HepG2 (cell line): Measurements from ENCODE around the gene ATP5MK. TPM values are rescaled to one million over a fixed set of nuclear protein-coding genes. Genes with fewer than 3 reads are reported as not detected.

Experiments
- ERF ChIP-seq: IDR thresholded peaks from 2 replicates; pipeline ENCODE4 v1.6.1; 2018; ENCODE audit warnings: missing biosample characterization, missing genetic modification reagents
- GTF2F1 ChIP-seq: fragments of 150-350 bp; IDR thresholded peaks from 2 replicates; pipeline ENCODE4 v1.6.1; 2014; ENCODE audit warnings: low read length
- GZF1 ChIP-seq: sonication (generic); formaldehyde crosslinking; IDR thresholded peaks from 2 replicates; pipeline ENCODE4 v1.5.1; 2020; ENCODE audit warnings: mild to moderate bottlenecking, missing genetic modification reagents
- HMGA1 ChIP-seq: sonication (generic); formaldehyde crosslinking; conservative IDR thresholded peaks from 2 replicates; pipeline ENCODE4 v1.4.0; 2020; ENCODE audit warnings: missing genetic modification reagents
- IRF9 ChIP-seq: sonication (generic); formaldehyde crosslinking; IDR thresholded peaks from 2 replicates; pipeline ENCODE4 v1.8.0; 2022; ENCODE audit warnings: missing genetic modification reagents, mild to moderate bottlenecking, borderline replicate concordance
- ISL2 ChIP-seq: sonication (generic); formaldehyde crosslinking; IDR thresholded peaks from 2 replicates; pipeline ENCODE4 v1.5.0; 2020; ENCODE audit warnings: missing genetic modification reagents
- KAT7 ChIP-seq: IDR thresholded peaks from 2 replicates; pipeline ENCODE4 v1.6.1; 2018; ENCODE audit warnings: borderline replicate concordance, missing compliant biosample characterization
- KLF16 ChIP-seq, 2 experiments: sonication (generic) in 1 of 2; formaldehyde crosslinking in 1 of 2; IDR thresholded peaks; 2 replicates each; pipeline versions ENCODE4 v1.6.1 to v1.8.0; 2016 to 2023; ENCODE audit warnings: missing genetic modification reagents in 2 of 2, missing compliant biosample characterization in 1 of 2
- MATR3 ChIP-seq: sonication (generic); formaldehyde crosslinking; IDR thresholded peaks from 2 replicates; pipeline ENCODE4 v1.4.0; 2020; ENCODE audit warnings: missing genetic modification reagents
- NFKBIZ ChIP-seq: IDR thresholded peaks from 2 replicates; pipeline ENCODE4 v1.6.1; 2018; ENCODE audit warnings: missing genetic modification reagents, missing compliant biosample characterization
- NR2F2 ChIP-seq: IDR thresholded peaks from 2 replicates; pipeline ENCODE4 v1.6.1; 2012; ENCODE audit warnings: low read depth, inconsistent platforms, borderline replicate concordance
- POLR2AphosphoS2 ChIP-seq: IDR thresholded peaks from 2 replicates; pipeline ENCODE4 v1.6.1; 2011; ENCODE audit warnings: low read depth, low read length, improper control_type of control experiment
- REXO4 ChIP-seq: sonication (generic); formaldehyde crosslinking; IDR thresholded peaks from 2 replicates; pipeline ENCODE4 v1.8.0; 2022; ENCODE audit warnings: missing genetic modification reagents, mild to moderate bottlenecking, borderline replicate concordance
- SAFB2 ChIP-seq: sonication (generic); formaldehyde crosslinking; IDR thresholded peaks from 2 replicates; pipeline ENCODE4 v1.5.1; 2020; ENCODE audit warnings: missing genetic modification reagents, low read depth, mild to moderate bottlenecking, borderline replicate concordance
- SMAD9 ChIP-seq: sonication (generic); formaldehyde crosslinking; IDR thresholded peaks from 2 replicates; pipeline ENCODE4 v1.5.1; 2020; ENCODE audit warnings: mild to moderate bottlenecking, missing genetic modification reagents
- SNAPC2 ChIP-seq: sonication (generic); formaldehyde crosslinking; IDR thresholded peaks from 2 replicates; pipeline ENCODE4 v1.8.1; 2022; ENCODE audit warnings: mild to moderate bottlenecking, missing genetic modification reagents
- THYN1 ChIP-seq: sonication (generic); formaldehyde crosslinking; IDR thresholded peaks from 2 replicates; pipeline ENCODE4 v1.8.1; 2023; ENCODE audit warnings: low read depth, mild to moderate bottlenecking, moderate library complexity, missing genetic modification reagents, borderline replicate concordance
- ZBTB4 ChIP-seq: sonication (generic); formaldehyde crosslinking; IDR thresholded peaks from 2 replicates; pipeline ENCODE4 v1.4.0; 2020; ENCODE audit warnings: missing genetic modification reagents, mild to moderate bottlenecking, borderline replicate concordance
- ZFP62 ChIP-seq: sonication (generic); formaldehyde crosslinking; IDR thresholded peaks from 2 replicates; pipeline ENCODE4 v1.4.0; 2020; ENCODE audit warnings: missing genetic modification reagents
- ZKSCAN5 ChIP-seq: sonication (generic); formaldehyde crosslinking; IDR thresholded peaks from 2 replicates; pipeline ENCODE4 v1.5.1; 2020; ENCODE audit warnings: mild to moderate bottlenecking, missing genetic modification reagents
- ZNF441 ChIP-seq: sonication (generic); formaldehyde crosslinking; IDR thresholded peaks from 2 replicates; pipeline ENCODE4 v1.7.0; 2021; ENCODE audit warnings: missing genetic modification reagents, borderline replicate concordance
- ZNF576 ChIP-seq: sonication (generic); formaldehyde crosslinking; IDR thresholded peaks from 2 replicates; pipeline ENCODE4 v1.4.0; 2020; ENCODE audit warnings: mild to moderate bottlenecking, missing genetic modification reagents
- ZNF83 ChIP-seq: sonication (generic); formaldehyde crosslinking; IDR thresholded peaks from 2 replicates; pipeline ENCODE4 v1.4.0; 2020; ENCODE audit warnings: missing genetic modification reagents, mild to moderate bottlenecking, borderline replicate concordance
- ZSCAN30 ChIP-seq: sonication (generic); formaldehyde crosslinking; IDR thresholded peaks from 2 replicates; pipeline ENCODE4 v1.5.0; 2020; ENCODE audit warnings: mild to moderate bottlenecking, missing genetic modification reagents
- polyA plus RNA-seq, 8 experiments: library from polyadenylated mRNA; depleted of rRNA in 3 of 8; stranded (reverse) in 7 of 8; unstranded in 1 of 8; fragments of >200 nt; fragmentation: Illumina TruSeq in 4 of 8; extraction: Trizol in 4 of 8; gene quantifications; 2 replicates each; pipeline versions ENCODE4 v1.2.1 to v1.2.3, GENCODE V29; 2011 to 2016; ENCODE audit warnings: low read depth in 4 of 8, missing spikeins in 1 of 8, mixed read lengths in 1 of 8; ENCODE audit not compliant: insufficient read depth in 1 of 8
- total RNA-seq, 5 experiments: library from RNA; depleted of rRNA; stranded (reverse); fragments of >200 nt; fragmentation: Illumina TruSeq; extraction: Trizol; gene quantifications; 2 replicates each; pipeline ENCODE4 v1.2.3, GENCODE V29; 2016; ENCODE audit warnings: low read depth in 1 of 5
- TF ChIP-seq, protein P1 (sequence below): sonication (generic); formaldehyde crosslinking; IDR thresholded peaks from 2 replicates; pipeline ENCODE4 v1.4.0; 2020; ENCODE audit warnings: mild to moderate bottlenecking, missing genetic modification reagents

Gene ATP5MK
- total and polyA plus RNA-seq, 2 of the 13 experiments (the other 11 are each of a cell fraction or from before 2014, with no cell fraction given) = 312 to 517 TPM

- TF ChIP-seq HMGA1 (CRISPR knock-in tag) = no peak
- no peak; the same call in none of the 2 replicates for TF ChIP-seq KAT7 (CRISPR knock-in tag)
- TF ChIP-seq POLR2AphosphoS2 = no peak
- TF ChIP-seq GTF2F1 = no peak
- TF ChIP-seq, protein P1, sequence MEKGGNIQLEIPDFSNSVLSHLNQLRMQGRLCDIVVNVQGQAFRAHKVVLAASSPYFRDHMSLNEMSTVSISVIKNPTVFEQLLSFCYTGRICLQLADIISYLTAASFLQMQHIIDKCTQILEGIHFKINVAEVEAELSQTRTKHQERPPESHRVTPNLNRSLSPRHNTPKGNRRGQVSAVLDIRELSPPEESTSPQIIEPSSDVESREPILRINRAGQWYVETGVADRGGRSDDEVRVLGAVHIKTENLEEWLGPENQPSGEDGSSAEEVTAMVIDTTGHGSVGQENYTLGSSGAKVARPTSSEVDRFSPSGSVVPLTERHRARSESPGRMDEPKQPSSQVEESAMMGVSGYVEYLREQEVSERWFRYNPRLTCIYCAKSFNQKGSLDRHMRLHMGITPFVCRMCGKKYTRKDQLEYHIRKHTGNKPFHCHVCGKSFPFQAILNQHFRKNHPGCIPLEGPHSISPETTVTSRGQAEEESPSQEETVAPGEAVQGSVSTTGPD (CRISPR knock-in tag) = no peak
- TF ChIP-seq IRF9 = no peak
- TF ChIP-seq ZNF576 = no peak
- TF ChIP-seq ZBTB4 (CRISPR knock-in tag) = peak; percentile 8; the same call in 1 of the 2 replicates
- TF ChIP-seq ZSCAN30 (CRISPR knock-in tag) = 0 out of 2 replicates have a peak, but pooled peaks have one; percentile 74
- peak in 1 of 2 experiments; percentile 87; a peak in 2 of 4 replicates for TF ChIP-seq KLF16 (CRISPR knock-in tag; IDR thresholded peaks at IDR 0.05)
- TF ChIP-seq ZFP62 (CRISPR knock-in tag) = no peak
- TF ChIP-seq ZNF83 (CRISPR knock-in tag) = no peak
- no peak; the same call in 1 of the 2 replicates for TF ChIP-seq THYN1 (CRISPR knock-in tag)
- no peak for TF ChIP-seq ZNF441
- TF ChIP-seq ZKSCAN5 (CRISPR knock-in tag) = no peak
- peak; percentile 60; the same call in 1 of the 2 replicates for TF ChIP-seq ERF (CRISPR knock-in tag)
- TF ChIP-seq NFKBIZ (CRISPR knock-in tag) = peak; percentile 73; the same call in 1 of the 2 replicates
- TF ChIP-seq MATR3 (CRISPR knock-in tag) = no peak
- no peak for TF ChIP-seq NR2F2
- no peak for TF ChIP-seq SMAD9 (CRISPR knock-in tag)
- TF ChIP-seq REXO4 = no peak
- TF ChIP-seq SNAPC2 (CRISPR knock-in tag) = peak; percentile 78; the same call in 1 of the 2 replicates
- TF ChIP-seq SAFB2 (CRISPR knock-in tag) = peak; percentile 84; the same call in 1 of the 2 replicates
- TF ChIP-seq GZF1 (CRISPR knock-in tag) = peak; percentile 68; the same call in 1 of the 2 replicates
- peak; percentile 51 for TF ChIP-seq ISL2 (CRISPR knock-in tag)
Observed at GRCh38 chr10:103396067-103396788, at the start of gene ATP5MK, which contains the start of gene PDCD11 (continued).
